ENCODE data around the gene TRAPPC2B.

DNA sequence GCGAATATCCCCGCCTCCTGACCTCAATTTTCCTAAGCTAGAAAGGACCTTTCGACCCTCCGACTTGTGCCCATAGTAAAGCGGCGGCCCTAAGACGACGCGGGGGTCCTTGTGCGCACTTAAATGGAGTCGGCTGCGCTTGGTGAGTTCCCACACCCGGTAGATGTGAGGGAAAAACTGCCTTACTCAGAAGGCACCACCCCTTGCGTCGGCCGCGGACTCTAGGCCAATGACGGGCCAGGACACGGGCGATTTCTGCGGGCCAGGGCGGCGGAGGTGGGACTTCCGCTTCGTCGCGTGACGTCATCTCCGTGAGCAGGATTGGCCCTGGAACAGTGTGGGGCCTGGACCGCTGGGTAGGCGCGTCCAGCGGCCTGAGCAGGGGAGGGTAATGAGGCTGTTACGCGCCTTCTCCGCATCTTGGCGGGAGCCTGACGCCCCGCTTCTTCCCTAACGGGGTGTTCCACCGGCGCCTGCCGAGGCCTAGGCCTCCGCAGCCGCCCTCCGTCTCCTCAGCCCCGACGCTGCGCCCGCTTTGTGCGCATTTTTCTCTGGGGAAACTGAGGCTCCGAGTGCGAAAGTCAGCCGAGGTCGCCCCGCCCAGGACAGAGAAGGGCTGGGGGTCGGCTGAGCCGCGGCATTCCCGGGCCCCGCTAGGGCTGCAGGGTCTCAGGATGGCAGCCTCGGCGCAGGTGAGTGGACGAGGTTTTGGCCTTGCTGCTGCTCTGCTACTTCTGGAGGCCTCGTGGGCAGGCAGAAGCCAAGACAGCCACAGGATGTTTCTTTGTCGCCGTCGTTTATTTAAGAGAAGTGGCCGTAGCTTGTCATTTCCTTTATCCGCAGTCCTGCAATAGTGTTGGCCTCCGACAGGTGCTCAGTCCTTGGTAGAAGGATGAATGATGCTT lies 42.9 kb upstream of the TRAPPC2B start, which contains the start of gene ZNF543:
- TF ChIP-seq CTCF (IDR thresholded peaks at IDR 0.05; ENCODE audit: low read depth, low read length, missing input control) (no peak), SP1 (IDR thresholded peaks at IDR 0.05) (peak; percentile 46), EGR1 (IDR thresholded peaks at IDR 0.05; ENCODE audit: low read depth in 2 of 2) (no peak), ZBTB33 (IDR thresholded peaks at IDR 0.05) (no peak)
- TF ChIP-seq, protein P1, sequence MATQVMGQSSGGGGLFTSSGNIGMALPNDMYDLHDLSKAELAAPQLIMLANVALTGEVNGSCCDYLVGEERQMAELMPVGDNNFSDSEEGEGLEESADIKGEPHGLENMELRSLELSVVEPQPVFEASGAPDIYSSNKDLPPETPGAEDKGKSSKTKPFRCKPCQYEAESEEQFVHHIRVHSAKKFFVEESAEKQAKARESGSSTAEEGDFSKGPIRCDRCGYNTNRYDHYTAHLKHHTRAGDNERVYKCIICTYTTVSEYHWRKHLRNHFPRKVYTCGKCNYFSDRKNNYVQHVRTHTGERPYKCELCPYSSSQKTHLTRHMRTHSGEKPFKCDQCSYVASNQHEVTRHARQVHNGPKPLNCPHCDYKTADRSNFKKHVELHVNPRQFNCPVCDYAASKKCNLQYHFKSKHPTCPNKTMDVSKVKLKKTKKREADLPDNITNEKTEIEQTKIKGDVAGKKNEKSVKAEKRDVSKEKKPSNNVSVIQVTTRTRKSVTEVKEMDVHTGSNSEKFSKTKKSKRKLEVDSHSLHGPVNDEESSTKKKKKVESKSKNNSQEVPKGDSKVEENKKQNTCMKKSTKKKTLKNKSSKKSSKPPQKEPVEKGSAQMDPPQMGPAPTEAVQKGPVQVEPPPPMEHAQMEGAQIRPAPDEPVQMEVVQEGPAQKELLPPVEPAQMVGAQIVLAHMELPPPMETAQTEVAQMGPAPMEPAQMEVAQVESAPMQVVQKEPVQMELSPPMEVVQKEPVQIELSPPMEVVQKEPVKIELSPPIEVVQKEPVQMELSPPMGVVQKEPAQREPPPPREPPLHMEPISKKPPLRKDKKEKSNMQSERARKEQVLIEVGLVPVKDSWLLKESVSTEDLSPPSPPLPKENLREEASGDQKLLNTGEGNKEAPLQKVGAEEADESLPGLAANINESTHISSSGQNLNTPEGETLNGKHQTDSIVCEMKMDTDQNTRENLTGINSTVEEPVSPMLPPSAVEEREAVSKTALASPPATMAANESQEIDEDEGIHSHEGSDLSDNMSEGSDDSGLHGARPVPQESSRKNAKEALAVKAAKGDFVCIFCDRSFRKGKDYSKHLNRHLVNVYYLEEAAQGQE (IDR thresholded peaks at IDR 0.05) = no peak

Measured in liver (tissue), 3 donors.